GM19328 (cell line): ENCODE results near the gene ORMDL3.
A peak's percentile ranks its signal among the peaks of the same experiment; 100 is the strongest.

Source experiments
- ATAC-seq: cut with Tn5 transposase; IDR thresholded peaks from one replicate; pipeline ENCODE4 v1.9.1; 2021; ENCODE audit warnings: mild to moderate bottlenecking, moderate library complexity; ENCODE audit not compliant: unreplicated experiment

Gene ORMDL3, protein sequence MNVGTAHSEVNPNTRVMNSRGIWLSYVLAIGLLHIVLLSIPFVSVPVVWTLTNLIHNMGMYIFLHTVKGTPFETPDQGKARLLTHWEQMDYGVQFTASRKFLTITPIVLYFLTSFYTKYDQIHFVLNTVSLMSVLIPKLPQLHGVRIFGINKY

DNA sequence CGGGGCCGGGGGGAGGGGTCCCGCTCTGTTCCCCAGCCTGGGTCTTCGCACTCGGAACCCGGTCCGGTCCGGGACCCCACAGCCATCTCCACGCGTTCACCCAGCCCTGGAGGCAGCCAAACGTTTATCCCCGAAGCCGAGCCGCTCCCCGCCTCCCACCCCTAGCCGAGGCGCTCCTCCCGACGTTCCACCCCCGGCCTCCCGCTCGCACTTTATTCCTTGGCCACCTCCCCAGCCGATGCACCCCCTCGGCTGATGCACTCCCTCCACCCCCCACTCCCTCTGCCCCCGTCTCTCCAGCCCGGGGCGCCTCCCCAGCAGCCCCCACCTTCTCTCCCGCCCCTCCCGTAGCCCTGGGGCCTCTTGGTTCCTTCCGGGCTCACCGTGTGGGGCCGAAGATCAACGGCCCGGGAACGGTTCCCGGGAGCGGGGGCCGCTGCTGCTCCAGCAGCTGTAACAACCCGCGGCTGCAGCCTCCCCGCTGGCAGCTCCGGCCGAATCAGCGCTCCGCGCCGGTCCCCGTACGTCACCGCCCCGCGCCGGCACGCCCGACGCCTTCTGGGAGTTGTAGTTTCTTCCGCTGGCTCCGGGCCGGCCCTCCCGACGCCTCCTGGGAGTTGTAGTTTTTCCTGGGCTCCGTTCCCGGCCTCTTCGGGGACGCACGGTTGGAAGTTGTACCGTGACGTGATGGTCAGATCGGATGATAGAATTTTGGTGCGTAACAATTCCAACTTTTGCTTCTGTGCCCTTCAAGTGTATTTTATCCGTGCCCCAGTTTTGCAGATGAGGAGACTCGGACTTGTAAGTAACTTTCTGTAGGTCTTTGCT, at the start of gene ORMDL3, which contains the start of gene LRRC3C:
ORMDL3 (minus strand) TSS at position 501 of the 828 bp plus-strand sequence. CDS start 3,398 bp downstream, outside the sequence.
LRRC3C (plus strand) TSS at position 632 of the 828 bp plus-strand sequence. CDS start 13,792 bp downstream, outside the sequence.
- peak; percentile 61 for ATAC-seq

DNA sequence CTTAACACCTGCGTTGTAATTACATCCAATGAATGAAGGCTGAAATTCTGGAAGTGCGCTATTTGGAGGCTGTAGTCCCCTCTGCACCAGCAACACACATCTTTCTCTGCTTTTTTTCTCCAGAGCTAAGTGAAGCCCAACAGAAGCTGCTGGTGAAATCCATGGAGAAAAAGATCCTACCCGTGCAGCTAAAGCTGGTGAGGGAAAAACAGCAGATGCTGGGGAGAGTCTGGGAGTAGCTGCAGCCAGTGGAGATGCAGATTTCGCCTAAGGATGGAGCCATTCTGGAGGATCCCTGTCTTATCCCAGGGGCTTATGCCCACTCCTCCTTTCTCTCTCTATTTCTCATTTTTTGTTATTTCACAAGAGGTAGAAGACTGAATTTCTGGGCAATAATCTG, 48.4 kb upstream of the ORMDL3 start:
- no peak for ATAC-seq

DNA sequence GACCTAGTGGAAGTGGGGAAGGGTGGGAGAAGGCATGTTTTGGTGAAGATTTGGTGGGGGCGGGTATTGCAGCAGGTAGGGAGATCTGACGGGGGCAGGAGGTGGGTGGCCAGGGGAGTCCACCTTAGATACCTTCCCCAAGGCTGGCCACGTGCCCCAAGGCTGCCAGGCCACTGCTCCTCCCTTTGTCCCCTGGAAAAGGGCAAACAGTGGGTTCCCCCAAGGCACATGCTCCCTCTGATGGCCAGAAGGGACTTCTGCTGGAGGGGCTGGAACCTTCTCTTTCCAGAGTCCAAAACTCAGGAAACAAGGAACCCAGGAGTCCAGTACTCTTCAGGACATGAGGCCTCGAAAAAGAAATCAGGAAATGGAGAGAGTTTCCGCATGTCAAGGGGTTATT, 47.0 kb upstream of the ORMDL3 start:
- no peak for ATAC-seq

DNA sequence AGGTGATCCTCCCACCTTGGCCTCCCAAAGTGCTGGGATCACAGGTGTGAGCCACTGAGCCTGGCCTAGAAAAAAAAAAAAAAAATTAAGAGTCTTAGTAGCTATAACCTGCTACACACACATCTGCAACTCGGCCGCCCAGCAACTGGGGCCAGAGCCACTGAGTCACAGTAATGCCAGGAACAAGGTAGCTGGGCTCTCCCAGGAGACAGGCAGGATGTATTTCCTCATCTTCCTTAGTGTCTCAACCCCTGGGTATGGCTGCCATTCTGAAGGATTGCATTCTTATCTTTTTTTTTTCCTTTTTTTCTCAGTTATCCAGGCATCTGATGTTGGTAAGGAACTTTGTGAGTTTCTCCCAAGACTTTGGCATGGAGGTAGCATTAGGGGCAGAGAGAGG, 46.1 kb upstream of the ORMDL3 start:
- no peak for ATAC-seq

DNA sequence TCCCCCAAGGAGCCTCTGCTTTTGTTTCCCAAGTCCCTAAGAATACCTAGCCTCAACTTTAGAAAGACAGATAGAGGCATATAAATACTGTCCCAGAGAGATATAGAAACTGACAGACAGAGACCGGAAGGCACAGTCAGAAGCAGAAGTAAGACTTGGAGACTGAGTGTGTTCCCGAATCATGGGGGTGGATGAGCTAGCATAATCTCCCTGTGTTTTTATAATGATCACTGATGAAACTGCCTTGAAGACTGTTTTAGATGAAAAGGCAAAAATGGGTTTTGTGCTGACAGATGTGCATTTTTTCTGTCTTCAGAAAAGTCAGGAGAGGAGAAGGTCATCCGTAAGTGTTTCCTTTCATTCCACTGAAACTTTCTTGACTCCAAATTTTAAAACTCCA, 44.9 kb upstream of the ORMDL3 start:
- ATAC-seq, result no peak

DNA sequence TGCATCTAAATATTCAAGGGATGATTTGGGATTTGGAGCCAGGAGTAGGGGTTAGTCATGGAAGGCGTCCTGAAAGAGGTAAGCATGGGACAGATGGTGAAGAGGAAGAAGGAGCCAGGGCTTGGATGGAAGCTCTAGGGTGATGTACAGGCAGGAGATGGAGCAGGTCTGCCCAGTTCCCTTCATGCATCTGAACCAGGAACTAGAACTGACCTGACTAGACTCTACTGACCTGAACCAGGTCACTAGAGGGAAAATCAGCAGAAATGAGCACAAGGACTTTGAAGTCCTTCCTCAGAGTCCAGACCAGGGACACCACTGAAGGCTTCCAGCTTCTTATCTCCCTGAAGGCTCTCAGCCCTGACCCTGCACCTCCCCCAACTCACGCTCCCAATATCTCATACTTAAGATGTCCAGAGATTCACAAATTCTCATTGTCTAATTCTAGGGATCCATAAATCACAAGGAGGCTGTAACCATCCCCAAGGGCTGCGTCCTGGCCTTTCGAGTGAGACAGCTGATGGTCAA, 43.7 kb upstream of the ORMDL3 start:
- no peak for ATAC-seq

DNA sequence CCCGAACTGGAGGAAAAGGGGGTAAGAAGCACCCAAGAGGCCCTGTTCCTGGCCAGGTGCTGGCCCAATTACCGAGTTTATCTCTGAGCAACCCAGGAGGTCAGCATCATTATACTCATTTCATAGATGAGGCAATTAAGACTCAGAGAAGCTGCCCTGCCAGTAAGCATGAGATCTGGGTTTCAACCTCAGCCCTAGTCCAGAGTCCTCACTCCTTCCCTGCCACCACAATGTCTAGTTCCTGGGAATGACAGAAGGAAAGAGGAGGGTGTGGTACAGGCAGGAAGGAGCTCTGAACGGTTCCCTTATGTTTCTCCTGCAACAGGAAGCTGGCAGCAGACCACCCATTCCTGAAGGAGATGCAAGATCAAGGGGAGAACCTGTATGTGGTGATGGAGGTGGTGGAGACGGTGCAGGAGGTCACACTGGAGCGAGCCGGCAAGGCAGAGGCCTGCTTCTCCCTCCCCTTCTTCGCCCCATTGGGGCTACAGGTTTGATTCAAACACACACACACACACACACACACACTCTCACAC, 42.8 kb upstream of the ORMDL3 start:
- ATAC-seq, result no peak

DNA sequence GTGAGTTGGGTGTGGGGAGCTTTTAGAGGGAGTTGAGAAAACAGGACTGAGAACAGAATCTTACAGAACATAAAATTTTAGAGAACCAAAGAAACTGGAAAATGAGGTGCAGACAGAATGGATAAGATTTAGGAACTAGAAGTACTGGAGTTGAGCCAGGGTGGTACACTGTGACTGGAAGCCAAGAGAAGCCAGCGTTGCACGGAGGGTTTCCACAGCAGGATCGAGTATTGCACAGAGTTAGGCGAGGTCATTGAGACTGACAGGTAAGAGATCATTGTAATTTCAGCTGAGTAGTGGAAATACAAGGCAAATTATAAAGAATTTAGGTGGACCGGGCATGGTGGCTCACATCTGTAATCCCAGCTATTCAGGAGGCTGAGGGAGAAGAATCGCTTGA, 42.0 kb upstream of the ORMDL3 start:
- ATAC-seq, result no peak

DNA sequence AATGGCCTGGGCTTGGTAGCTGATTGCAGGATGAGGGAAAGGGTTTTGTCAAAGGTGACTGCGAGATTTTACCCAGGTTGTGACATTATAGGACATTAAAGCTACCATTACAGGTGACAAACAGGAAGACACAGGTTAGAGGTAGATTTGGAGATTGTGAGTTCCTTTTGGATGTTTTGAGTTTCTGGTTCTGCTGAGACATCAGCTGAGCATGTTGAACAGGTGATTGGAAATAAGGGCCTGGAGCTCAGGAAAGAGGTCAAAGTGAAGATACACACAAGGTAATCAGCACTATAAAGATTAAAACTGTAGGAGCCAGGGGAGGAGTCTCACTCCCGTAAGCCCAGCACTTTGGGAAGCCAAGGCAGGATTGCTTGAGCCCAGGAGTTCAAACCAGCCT, 41.4 kb upstream of the ORMDL3 start:
- no peak for ATAC-seq

DNA sequence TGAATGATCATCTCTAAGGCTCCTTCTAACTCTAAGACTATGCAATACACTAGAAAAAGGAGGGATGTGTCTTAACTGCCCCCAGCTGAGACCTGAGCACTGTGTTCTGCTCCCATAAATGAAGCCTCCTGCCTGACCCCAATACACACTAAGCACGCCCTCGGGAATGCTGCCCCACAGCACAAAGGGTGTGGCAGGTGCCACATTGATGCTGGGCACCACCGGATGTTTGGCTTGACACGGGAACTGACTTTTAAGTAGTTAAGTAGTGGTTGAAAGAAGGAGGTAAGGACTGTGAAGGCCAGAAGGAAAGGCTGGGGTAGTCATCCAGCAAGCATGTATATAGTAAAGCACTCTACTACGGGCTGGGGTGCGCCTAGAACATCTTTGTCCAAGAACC, 39.4 kb upstream of the ORMDL3 start:
- no peak for ATAC-seq

DNA sequence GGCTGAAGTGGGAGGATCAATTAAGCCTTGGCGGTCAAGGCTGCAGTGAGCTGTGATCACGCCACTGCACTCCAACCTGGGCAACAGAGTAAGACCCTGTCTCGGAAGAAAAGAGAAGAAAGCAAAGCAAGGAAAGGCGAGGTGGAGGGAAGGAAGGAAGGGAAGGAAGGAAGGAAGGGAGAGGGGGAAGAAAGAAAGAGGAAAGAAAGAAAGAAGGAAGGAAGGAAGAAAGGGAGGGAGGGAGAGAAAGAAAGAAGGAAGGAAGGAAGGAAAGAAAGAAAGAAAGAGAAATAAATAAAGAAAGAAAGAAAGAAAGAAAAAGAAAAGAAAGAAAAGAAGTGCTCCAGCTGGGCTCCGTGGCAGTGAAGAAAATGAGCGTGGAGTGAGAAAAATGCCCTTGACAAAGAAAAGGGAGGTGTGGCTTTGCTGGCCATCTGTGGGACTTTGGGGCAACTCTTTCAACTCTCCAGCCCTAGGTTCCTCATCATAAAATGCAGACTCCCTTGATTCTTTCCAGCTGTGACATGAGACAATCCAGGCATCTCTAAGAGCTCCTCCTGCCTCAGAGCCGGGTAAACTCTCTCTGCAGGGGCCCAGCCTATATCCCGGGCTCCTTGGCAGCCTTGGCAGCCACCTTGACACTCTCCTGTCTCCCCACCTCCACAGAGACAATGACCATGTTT, 37.8 kb upstream of the ORMDL3 start:
- ATAC-seq, result no peak

DNA sequence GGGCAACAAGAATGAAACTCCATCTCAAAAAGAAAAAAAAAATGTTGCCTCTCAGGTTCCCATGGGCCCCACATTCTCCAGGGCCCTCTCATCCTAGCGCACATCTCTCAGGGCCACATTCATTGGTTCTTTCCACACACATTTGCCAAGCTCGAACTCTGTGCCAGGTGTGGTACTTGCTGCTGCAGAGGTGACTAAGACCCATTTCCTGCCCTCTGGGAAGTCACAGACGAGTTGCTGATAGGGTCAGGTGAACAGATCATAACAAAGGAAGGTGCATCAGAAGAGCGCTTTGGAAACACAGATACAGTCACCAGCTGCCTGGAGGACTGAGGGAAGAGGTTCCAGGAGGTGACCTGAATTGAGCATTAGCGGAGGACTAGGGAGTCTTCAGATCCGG, 36.4 kb upstream of the ORMDL3 start:
- no peak for ATAC-seq

DNA sequence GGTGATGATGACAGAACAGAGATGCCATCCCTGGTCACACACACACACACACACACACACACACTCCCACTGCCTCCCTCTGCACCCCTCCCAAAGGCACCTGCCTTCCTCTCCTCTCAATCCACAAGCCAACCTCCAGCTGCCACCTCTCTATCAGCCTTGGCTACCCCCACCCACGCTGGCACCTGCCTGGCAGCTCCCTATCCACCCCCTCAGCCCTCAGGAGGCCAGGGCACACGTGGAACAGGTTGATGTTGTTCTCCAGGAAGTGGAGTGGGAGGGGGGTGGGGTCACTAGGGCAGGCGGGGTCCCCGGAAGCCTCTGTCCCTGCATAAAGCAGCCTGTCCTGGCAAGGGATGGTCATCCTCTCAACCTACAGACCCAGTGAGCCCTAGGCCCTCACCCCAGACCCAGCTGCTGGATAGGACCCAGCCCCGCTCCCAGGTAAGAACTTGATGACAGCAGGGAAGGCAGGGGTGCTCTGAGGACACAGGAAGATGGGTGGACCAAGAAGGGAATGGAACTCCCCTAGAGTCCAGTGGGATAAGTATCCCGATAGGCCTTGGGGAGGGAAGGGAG, 35.3 kb upstream of the ORMDL3 start, which contains the start of gene GSDMA:
GSDMA (plus strand) TSS at position 363 of the 579 bp plus-strand sequence. CDS start 2,684 bp downstream, outside the sequence.
- no peak for ATAC-seq

DNA sequence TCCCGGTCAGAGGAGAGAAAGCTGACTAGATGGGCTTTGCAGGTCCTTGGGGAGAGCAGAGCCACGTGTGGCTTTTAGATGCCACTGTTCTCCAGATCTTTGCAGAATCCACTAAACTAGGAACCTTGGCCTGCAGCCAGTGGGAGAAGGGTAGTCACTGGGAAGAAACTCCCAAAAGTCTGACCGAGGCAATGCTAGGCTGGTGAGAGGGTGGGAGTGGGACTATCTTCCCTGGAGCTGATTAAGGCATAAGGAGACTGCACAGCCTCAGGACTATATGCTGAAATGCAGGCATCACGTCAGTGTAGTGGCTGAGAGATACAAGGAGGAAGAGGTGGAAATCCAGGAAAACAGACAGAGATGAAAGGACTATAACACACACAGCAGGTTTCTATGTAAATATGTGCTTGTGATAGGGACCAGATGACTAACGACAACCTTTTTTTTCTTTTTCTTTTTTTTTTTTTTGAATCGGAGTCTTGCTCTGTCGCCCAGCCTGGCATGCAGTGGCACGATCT, 33.2 kb upstream of the ORMDL3 start:
- ATAC-seq, result no peak

DNA sequence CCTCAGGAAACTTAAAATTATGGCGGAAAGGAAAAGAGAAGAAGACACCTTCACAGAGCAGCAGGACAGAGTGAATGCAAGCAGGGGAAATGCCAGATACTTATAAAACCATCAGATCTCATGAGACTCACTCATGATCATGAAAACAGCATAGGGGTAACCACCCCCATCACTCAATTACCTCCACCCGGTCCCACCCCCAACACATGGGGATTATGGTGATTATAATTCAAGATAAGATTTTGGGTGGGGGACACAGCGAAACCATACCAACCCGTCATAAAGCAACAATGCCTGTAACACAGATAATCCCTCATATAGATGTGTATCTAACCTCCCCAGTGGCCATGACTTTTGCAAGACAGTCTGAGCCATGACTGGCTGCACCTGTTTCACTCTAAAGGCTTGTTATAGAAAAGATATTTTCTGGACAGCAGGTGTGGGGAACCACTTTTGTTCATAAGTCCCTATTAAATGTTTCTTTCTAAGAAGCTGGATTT, 28.4 kb upstream of the ORMDL3 start:
- no peak for ATAC-seq

DNA sequence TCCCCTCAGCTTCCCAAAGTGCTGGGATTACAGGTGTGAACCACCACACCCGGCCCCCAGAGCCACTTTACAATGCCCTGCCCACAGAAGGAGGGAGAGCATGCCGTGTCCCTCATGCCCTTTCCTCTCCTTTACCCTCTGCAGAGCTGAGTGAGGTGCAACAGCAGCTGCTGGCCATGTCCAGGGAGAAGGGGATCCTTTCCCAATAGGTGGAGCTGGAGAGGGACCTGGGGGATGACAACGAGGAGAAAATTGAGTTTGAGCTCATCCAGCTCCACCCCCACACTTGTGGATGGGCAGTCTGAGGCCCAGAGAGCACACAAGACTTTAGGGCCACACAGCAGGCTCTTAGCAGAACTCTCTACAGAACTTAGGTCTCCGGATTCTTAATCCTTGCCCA, 27.5 kb upstream of the ORMDL3 start:
- ATAC-seq, result no peak

DNA sequence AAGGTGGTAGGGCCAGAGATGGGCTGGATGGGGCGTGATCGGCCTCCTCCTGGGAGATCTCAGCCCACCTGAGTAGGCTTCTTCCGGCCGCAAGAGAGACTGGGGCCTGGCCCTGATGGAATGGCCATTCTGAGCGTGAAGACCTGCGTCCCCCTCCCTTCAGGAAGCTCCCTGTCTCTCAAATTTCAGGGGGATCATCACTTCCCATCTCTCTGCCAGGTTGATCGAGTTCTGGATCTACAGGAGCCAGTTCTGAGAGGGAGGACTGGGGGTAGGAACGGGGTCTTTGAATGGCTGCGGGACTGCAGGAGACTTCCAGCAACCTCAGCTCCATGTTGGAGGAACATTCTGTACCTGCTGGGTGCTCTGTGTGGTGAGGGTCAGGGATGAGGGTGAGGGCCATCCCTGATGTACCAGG, 26.1 kb upstream of the ORMDL3 start:
- no peak for ATAC-seq

DNA sequence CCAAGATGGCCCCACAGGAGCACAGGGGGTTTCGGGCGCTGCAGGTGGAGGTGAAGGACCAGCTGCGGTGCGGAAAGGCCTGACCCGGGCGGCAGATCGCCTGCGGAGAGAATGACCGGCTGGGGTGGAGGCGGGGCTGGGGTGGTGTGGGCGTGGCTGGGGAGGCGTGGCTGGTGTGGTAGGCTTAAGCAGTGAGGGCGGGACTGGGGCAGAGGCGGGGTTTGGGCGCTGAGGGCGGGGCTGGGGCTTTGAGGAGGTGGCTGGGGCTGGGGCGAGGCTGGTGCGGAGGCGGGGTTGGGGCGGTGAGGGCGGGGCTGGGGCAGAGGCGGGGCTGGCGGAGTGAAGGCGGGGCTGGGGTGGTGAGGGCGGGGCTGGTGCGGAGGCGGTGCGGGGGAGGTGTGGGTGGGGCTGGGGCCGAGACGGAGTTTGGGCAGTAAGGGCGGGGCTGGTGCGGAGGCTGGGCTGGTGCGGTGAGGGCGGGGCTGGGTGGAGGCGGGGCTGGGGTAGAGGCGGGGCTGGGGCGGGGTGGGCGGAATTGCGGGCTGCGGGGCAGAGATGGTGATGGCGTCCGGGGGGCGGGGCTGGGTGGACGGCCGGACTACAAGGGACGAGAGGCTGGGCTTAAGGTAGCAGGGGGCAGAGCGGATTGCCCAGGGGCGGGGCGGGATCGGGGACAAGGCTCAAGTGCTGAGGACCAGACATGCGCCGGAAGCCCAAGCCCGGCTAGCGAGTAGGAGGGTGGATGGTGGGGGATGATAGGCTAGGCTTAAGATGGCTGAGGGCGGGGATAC, 25.5 kb upstream of the ORMDL3 start:
- peak; percentile 66 for ATAC-seq

DNA sequence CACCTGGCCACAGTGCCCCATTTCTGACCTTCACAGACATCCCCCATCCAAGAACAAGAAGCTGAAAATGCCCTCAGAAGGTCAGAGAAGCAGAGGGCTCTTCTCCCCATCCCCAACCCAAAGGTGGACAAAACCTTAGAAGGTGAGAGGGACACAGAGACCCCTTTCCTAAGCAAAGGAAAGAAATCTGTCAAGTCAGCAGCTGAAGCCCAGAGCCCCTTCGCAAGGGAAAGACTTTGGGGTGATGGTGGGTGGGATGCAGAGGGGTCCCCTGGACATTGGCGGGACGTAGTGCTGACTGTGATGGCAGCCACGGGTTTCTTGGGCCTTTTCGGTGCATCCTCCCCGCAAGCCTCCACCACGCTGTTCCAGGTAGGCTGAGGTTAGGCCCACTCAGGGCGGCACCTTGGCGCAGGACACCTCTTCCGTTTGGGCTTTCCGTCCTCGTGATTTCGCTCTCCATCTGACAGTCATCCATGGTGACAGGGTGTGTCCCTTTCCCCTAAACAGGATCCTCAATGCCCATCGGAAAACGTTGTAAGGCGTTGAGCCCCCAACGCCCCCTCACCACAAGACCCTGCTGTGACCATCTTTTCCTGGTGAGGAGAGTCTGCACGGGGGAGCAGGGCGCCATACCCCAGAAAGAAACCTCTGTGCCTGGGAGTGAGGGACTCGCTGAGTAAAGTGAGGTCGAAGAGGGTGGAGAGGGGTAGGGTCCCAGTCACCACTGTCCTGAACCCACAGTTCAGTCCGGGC, 24.7 kb upstream of the ORMDL3 start:
- no peak for ATAC-seq
